Hepatocyte (in vitro differentiated cells): ENCODE measurements around the gene ZNRF3. TPM values are rescaled to one million over a fixed set of nuclear protein-coding genes. Genes with fewer than 3 reads are reported as not detected.

ENCODE experiments used
- DNase-seq: peaks from one replicate; pipeline ENCODE4 v3.0.0-alpha.2; 2016; ENCODE audit warnings: low spot score
- H2AFZ ChIP-seq: fragments of 200-600 bp; sonication (generic); 2 replicates; pipeline ENCODE4 v1.6.0; 2016; ENCODE audit warnings: antibody characterized with exemption, mild to moderate bottlenecking
- H3K27ac ChIP-seq: fragments of 200-600 bp; sonication (generic); 2 replicates; pipeline ENCODE4 v1.5.1; 2016; ENCODE audit warnings: mild to moderate bottlenecking
- H3K27me3 ChIP-seq: fragments of 200-600 bp; sonication (generic); 2 replicates; pipeline ENCODE4 v1.6.1; 2016
- H3K36me3 ChIP-seq: fragments of 200-600 bp; sonication (generic); replicated peaks from 2 replicates; pipeline ENCODE4 v1.5.1; 2016; ENCODE audit warnings: low read depth; ENCODE audit not compliant: insufficient read depth
- H3K4me1 ChIP-seq: fragments of 200-600 bp; sonication (generic); 2 replicates; pipeline ENCODE4 v1.5.1; 2016; ENCODE audit warnings: mild to moderate bottlenecking, moderate library complexity; ENCODE audit not compliant: insufficient read depth
- H3K4me2 ChIP-seq: fragments of 200-600 bp; sonication (generic); 2 replicates; pipeline ENCODE4 v1.6.0; 2016
- H3K4me3 ChIP-seq: fragments of 200-600 bp; sonication (generic); 2 replicates; pipeline ENCODE4 v1.5.1; 2016; ENCODE audit warnings: mild to moderate bottlenecking
- H3K79me2 ChIP-seq: fragments of 200-600 bp; sonication (generic); 2 replicates; pipeline ENCODE4 v1.6.0; 2017; ENCODE audit warnings: mild to moderate bottlenecking
- H3K9me2 ChIP-seq: fragments of 200-600 bp; sonication (generic); replicated peaks from 2 replicates; pipeline ENCODE4 v1.6.0; 2017; ENCODE audit warnings: mild to moderate bottlenecking; ENCODE audit not compliant: insufficient read depth
- H3K9me3 ChIP-seq: fragments of 200-600 bp; sonication (generic); 2 replicates; pipeline ENCODE4 v1.5.1; 2016; ENCODE audit warnings: low read depth, mild to moderate bottlenecking
- H4K20me1 ChIP-seq: fragments of 200-600 bp; sonication (generic); 2 replicates; pipeline ENCODE4 v1.6.0; 2016; ENCODE audit warnings: mild to moderate bottlenecking; ENCODE audit not compliant: insufficient read depth, poor library complexity, severe bottlenecking
- CTCF ChIP-seq: fragments of 200-600 bp; sonication (generic); IDR thresholded peaks from 2 replicates; pipeline ENCODE4 v1.5.1; 2016; ENCODE audit warnings: antibody characterized with exemption, mild to moderate bottlenecking; ENCODE audit not compliant: poor library complexity
- EZH2 ChIP-seq: fragments of 200-600 bp; sonication (generic); IDR thresholded peaks from 2 replicates; pipeline ENCODE4 v1.6.1; 2016; ENCODE audit warnings: antibody characterized with exemption, mild to moderate bottlenecking, borderline replicate concordance
- EZH2phosphoT487 ChIP-seq: fragments of 200-600 bp; sonication (generic); IDR thresholded peaks from one replicate; pipeline ENCODE4 v1.6.1; 2018; ENCODE audit warnings: antibody characterized with exemption, mild to moderate bottlenecking, low read depth, moderate library complexity; ENCODE audit not compliant: unreplicated experiment, severe bottlenecking
- WGBS: methylation state at CpG from one replicate; pipeline ENCODE4 v1.1.6; 2016; ENCODE audit warnings: low lambda C conversion rate; ENCODE audit errors: missing lambda C conversion rate; 5-methylcytosine and 5-hydroxymethylcytosine counted together
- polyA plus RNA-seq: library from polyadenylated mRNA; unstranded; fragments of >200 nt; fragmentation: Nextera tagmentation; extraction: Ambion mirVana; gene quantifications from 2 replicates; pipeline ENCODE4 v1.2.1, GENCODE V29; 2016
- total RNA-seq: library from RNA; depleted of rRNA; stranded (reverse); fragments of >200 nt; gene quantifications from 2 replicates; pipeline ENCODE4 v1.2.3, GENCODE V29; 2014

ZNRF3 gene
- total and polyA plus RNA-seq, 2 experiments from 2014 or later, result 8.9 to 14.7 TPM

DNA sequence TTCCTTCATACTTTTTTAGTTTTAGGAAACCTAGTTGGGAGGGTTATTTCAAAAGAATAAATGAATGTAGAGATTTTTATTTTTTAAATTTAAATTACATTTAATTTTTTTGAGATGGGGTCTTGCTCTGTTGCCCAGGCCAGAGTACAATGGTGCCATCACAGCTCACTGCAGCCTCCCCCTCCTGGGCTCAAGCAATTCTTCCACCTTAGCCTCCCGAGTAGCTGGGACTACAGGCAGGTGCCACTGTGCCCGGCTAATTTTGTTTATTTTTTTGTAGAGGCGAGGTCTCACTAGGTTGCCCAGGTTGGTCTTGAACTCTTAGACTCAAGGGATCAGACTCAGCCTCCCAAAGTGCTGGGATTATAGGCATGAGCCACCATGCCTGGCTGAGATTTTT, 32.6 kb downstream of the ZNRF3 start:
- H3K27ac ChIP-seq, result no peak overlapping the region
- H2AFZ ChIP-seq, result no peak overlapping the region
- peaks cover 3% of the 10 kb centered on the region for H4K20me1 ChIP-seq
- no peaks in the 10 kb centered on the region for H3K9me3 ChIP-seq
- peaks cover 48% of the 10 kb centered on the region for H3K4me1 ChIP-seq
- no peaks in the 10 kb centered on the region for H3K27me3 ChIP-seq
- no peak overlapping the region for H3K4me2 ChIP-seq
- WGBS, result 96% methylated on average over 3 of the region's 3 CpGs
- peaks cover 84% of the 10 kb centered on the region for H3K79me2 ChIP-seq
- no peak for TF ChIP-seq EZH2phosphoT487
- no peak for TF ChIP-seq CTCF
- no peak for TF ChIP-seq EZH2
- DNase-seq, result no peak
- H3K9me2 ChIP-seq, result no peaks in the 10 kb centered on the region
- no peak overlapping the region for H3K4me3 ChIP-seq
- H3K36me3 ChIP-seq, result no peaks in the 10 kb centered on the region

GRCh38 chr22:28917747-28918549, 34.6 kb downstream of the ZNRF3 start:
- TF ChIP-seq EZH2 (no peak), EZH2phosphoT487 (no peak), CTCF (no peak)
- Histone ChIP-seq H2AFZ (no peak overlapping the region), H3K27ac (peak overlapping the region; percentile 68), H3K4me1 (peaks cover 30% of the 10 kb centered on the region), H3K4me3 (no peak overlapping the region), H3K79me2 (peaks cover 96% of the 10 kb centered on the region), H3K36me3 (no peaks in the 10 kb centered on the region), H3K9me3 (no peaks in the 10 kb centered on the region), H3K4me2 (peak overlapping the region; percentile 67), H3K9me2 (no peaks in the 10 kb centered on the region), H4K20me1 (peaks cover 3% of the 10 kb centered on the region), H3K27me3 (no peaks in the 10 kb centered on the region)
- DNase-seq, result peak; percentile 61
- WGBS, result 33% methylated on average over 12 of the region's 12 CpGs

GRCh38 chr22:28918550-28919271, 35.3 kb downstream of the ZNRF3 start:
- no peak for DNase-seq
- peak overlapping the region; percentile 68 for H3K27ac ChIP-seq

More at GRCh38 chr22:28918550-28919271, 35.3 kb downstream of the ZNRF3 start:
- Histone ChIP-seq H2AFZ (no peak overlapping the region), H3K27me3 (no peaks in the 10 kb centered on the region), H3K9me3 (no peaks in the 10 kb centered on the region), H4K20me1 (peaks cover 3% of the 10 kb centered on the region), H3K36me3 (no peaks in the 10 kb centered on the region), H3K4me1 (peaks cover 38% of the 10 kb centered on the region), H3K79me2 (peaks cover 96% of the 10 kb centered on the region), H3K9me2 (no peaks in the 10 kb centered on the region), H3K4me2 (peak overlapping the region; percentile 67), H3K4me3 (no peak overlapping the region)
- WGBS, result 39% methylated on average over 6 of the region's 6 CpGs
- TF ChIP-seq EZH2 (no peak), EZH2phosphoT487 (no peak), CTCF (no peak)
